ENCODE measurements around the gene SERPINB1.
"Not testable (repeated sequence)": the region's sequence is repeated elsewhere in the genome, so short reads cannot be mapped to it uniquely, and the experiment has no call there.

Gene SERPINB1

GRCh38 chr6:2841264-2842138 lies at the start of gene SERPINB1:
TSS of gene SERPINB1 (minus strand) at chr6:2841863. CDS start at chr6:2840586, 1,277 bp downstream.
- DNase-seq (ENCODE audit: low spot score), result peak; percentile 82

- DNase-seq (ENCODE audit: low spot score), result no peak
Measured at GRCh38 chr6:2890976-2891767, 49.5 kb upstream of the SERPINB1 start.

DNA sequence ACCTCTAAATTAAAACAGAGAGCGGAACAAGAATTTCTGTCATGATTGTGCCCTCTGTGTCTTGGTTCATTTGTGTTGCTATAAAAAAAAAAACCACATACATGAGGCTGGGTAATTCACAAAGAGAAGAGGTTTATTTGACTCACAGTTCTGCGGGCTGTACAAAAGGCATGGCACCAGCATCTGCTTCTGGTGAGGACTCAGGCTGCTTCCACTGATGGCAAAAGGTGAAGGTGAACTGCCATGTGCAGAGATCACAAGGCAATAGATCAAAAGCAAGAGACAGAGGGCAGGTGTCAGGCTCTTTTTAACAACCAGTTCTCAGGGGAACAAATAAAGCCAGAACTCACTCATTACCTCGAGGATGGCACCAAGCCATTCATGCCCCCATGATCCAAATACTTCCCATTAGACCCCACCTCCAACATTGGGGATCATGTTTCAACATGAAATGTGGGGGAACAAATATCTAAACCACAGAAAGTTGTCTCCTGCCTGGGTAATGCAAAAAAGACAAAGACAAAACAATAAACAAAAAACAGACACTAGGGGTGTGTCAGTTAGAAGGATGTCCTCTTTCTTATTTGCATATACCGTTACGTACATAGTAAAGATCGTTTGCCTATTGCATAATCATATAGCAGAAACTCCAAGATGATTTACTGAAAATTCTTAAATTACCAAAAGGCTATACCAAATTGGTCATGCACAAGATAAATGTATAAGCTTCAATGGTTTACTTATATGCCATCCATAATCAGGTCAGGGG lies 44.5 kb upstream of the SERPINB1 start:
- no peak for DNase-seq (ENCODE audit: low spot score)

DNA sequence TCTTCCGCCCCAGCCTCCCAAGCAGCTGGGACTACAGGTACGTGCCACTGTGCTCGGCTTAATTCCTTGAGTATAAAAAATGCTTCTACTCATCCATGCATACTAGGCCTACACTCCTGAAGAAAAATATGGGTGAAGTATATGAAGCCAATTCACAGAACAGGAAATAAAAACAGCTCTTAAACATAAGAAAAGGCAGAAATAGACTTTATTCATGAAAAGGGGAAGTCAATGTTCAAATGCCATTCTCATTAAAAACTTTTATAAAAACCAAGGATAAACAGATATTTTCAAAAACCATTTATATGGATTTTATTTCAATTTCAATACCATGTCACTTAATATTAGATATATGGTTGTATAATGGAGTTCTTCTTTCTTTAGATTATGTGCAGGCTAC lies 43.1 kb upstream of the SERPINB1 start:
- no peak for DNase-seq (ENCODE audit: low spot score)

GRCh38 chr6:2883673-2884072 lies 42.0 kb upstream of the SERPINB1 start:
- DNase-seq (ENCODE audit: low spot score), result no peak

DNA sequence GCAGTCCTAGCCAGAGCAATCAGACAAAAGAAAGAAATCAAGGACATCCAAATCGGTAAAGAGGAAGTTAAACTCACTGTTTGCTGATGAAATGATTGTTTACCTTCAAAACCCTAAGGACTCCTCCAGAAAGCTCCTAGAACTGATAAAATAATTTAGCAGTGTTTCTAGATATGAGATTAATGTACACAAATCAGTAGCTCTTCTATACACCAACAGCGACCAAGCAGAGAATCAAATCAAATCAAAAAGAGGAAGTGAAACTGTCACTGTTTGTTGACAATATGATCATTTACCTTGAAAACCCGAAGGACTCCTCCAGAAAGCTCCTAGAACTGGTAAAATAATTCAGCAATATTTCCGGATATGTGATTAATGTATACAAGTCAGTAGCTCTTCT lies 39.8 kb upstream of the SERPINB1 start:
- DNase-seq (ENCODE audit: low spot score), result no peak

- DNase-seq (ENCODE audit: low spot score), result not testable (repeated sequence)
Measured at GRCh38 chr6:2880156-2880555, 38.5 kb upstream of the SERPINB1 start.

DNA sequence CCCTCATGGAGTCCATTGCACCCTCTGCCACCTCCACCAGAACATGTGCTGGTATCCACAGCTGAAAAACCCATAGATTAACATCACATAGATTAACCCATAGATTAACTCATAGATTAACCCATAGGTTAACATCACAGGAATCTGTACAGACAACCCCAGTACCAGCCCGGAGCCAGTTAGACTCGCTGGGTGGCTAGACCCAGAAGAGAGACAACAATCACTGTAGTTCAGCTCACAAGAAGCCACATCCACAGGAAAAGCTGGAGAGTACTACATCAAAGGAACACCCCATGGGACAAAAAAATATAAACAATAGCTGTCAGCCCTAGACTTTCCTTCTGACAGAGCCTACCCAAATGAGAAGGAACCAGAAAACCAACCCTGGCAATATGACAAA lies 36.3 kb upstream of the SERPINB1 start:
- no peak for DNase-seq (ENCODE audit: low spot score)

- DNase-seq (ENCODE audit: low spot score), result no peak
Measured at GRCh38 chr6:2877057-2877882, 35.6 kb upstream of the SERPINB1 start.

- peak; percentile 62 for DNase-seq (ENCODE audit: low spot score)
Measured at GRCh38 chr6:2876210-2877056, 34.8 kb upstream of the SERPINB1 start.

DNA sequence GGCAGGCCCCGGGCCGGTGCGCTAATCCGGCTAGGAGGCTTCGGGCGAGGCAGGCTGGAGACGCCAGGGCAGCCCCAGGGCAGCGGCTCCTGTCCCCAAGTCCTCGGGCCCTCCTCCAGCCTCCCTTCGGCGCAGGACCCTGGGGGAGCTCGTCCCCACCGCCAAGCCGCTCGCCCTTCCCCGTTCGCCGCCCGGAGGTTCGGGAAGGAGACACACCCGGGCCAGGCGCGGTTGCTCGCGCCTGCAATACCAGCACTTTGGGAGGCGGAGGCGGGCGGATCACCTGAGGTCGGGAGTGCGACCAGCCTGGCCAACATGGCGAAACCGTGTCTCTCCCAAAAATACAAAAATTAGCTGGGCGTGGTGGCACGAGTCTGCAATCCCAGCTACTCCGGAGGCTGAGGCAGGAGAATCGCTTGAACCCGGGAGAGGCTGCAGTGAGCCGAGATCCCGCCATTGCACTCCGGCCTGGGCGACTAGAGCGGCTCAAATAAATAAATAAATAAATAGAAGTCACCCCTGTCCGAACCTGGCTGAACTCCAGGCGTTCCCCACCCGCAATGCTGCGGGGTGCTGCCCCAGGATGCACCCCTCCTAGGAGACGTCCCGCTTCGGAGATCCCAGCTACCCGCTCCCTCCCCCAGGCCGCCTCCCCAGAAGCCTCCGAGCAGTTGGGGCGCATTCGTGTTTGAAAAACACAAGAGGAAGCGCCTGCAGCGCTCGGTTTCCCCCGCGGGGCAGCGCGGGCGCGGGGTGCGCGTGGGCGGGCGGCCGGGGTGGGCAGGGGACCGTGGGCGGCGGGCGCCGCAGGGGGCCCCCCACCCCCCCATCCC lies 33.9 kb upstream of the SERPINB1 start:
- DNase-seq (ENCODE audit: low spot score), result no peak

DNA sequence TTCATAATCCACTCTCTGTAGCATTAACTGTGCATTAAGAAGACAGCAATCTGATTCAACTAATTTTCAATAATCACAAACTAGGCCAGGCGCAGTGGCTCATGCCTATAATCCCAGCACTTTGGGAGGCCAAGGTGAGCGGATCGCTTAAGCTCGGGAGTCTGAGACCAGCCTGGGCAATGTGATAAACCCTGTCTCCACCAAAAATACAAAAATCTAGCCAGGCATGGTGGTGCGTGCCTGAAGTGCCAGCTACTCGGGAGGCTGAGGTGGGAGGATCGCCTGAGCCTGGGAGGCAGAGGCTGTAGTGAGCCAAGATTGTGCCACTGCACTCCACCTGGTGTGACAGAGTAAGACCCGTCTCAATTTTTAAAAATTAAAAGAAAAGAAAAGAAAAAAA lies 32.0 kb upstream of the SERPINB1 start:
- no peak for DNase-seq (ENCODE audit: low spot score)

- DNase-seq (ENCODE audit: low spot score), result no peak
Measured at GRCh38 chr6:2872423-2873358, 31.0 kb upstream of the SERPINB1 start.

- DNase-seq (ENCODE audit: low spot score), result no peak
Measured at GRCh38 chr6:2871953-2872352, 30.3 kb upstream of the SERPINB1 start.

- no peak for DNase-seq (ENCODE audit: low spot score)
Measured at GRCh38 chr6:2871102-2871501, 29.4 kb upstream of the SERPINB1 start.

GRCh38 chr6:2870046-2870636 lies 28.5 kb upstream of the SERPINB1 start:
- DNase-seq (ENCODE audit: low spot score), result no peak

DNA sequence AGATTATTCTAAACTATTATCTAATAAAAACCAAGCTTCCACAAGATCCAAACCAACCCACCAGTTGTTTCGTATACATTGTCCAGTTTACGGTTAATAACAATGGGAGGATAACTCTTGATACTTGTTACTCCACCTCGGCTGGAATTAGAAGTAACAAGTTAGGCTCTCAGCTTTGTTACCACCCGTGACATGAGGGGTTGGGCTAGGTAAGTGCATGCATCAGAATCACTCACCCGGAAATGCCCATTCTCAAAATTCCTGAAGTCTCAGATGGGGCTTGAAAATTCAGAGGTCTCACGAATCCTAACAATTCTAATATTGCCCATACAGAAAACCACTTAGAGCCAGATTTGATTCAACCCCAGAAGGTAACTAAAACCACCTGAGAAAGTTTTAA lies 27.0 kb upstream of the SERPINB1 start:
- no peak for DNase-seq (ENCODE audit: low spot score)

All from Ammon's horn (tissue), 1 donor.